Measurements from ENCODE around the gene CLBA1. TPM values are rescaled to one million over a fixed set of nuclear protein-coding genes. Genes with fewer than 3 reads are reported as not detected.
A peak's percentile ranks its signal among the peaks of the same experiment; 100 is the strongest.

CLBA1 gene
- total RNA-seq, 1 donor from 2014 or later: 10.2 TPM

GRCh38 chr14:105020815-105021655, 35.4 kb downstream of the CLBA1 start, which contains the start of gene CDCA4:
CDCA4 (minus strand) TSS chr14:105021083; CDS start chr14:105011929, 9,154 bp downstream.
- Mint-ChIP-seq H3K36me3 (no peaks in the 10 kb centered on the region), H3K4me3 (peak within 1 kb of the TSS; percentile 88), H3K9me3 (no peaks in the 10 kb centered on the region), H3K27ac (peak within 1 kb of the TSS; percentile 98), H3K4me1 (peaks cover 47% of the 10 kb centered on the region), H3K27me3 (ENCODE audit: low read depth) (peaks cover under 1% of the 10 kb centered on the region)
- DNase-seq (ENCODE audit: low spot score in 2 of 2, unreplicated experiment in 2 of 2): peak; percentile 98
- no peak for TF ChIP-seq CTCF (IDR thresholded peaks at IDR 0.05; ENCODE audit: unreplicated experiment)

- peak in 1 of 2 experiments; percentile 70 for DNase-seq (ENCODE audit: low spot score in 2 of 2, unreplicated experiment in 2 of 2)
- H3K4me3 Mint-ChIP-seq: peak overlapping the region; percentile 82
- peaks cover 40% of the 10 kb centered on the region for H3K4me1 Mint-ChIP-seq
- peaks cover 2% of the 10 kb centered on the region for H3K27me3 Mint-ChIP-seq (ENCODE audit: low read depth)
- peak overlapping the region; percentile 98 for H3K27ac Mint-ChIP-seq
- no peaks in the 10 kb centered on the region for H3K9me3 Mint-ChIP-seq
- no peak for TF ChIP-seq CTCF (IDR thresholded peaks at IDR 0.05; ENCODE audit: unreplicated experiment)
- no peaks in the 10 kb centered on the region for H3K36me3 Mint-ChIP-seq
Measured at GRCh38 chr14:105021656-105022275, 36.2 kb downstream of the CLBA1 start.

GRCh38 chr14:105022276-105022670, 36.7 kb downstream of the CLBA1 start:
- H3K4me1 Mint-ChIP-seq: peaks cover 35% of the 10 kb centered on the region
- peaks cover 2% of the 10 kb centered on the region for H3K27me3 Mint-ChIP-seq (ENCODE audit: low read depth)
- H3K36me3 Mint-ChIP-seq: no peaks in the 10 kb centered on the region
- H3K4me3 Mint-ChIP-seq: peak overlapping the region; percentile 82
- no peak for DNase-seq (ENCODE audit: low spot score in 2 of 2, unreplicated experiment in 2 of 2)
- no peaks in the 10 kb centered on the region for H3K9me3 Mint-ChIP-seq
- H3K27ac Mint-ChIP-seq: peak overlapping the region; percentile 98
- no peak for TF ChIP-seq CTCF (IDR thresholded peaks at IDR 0.05; ENCODE audit: unreplicated experiment)

- peaks cover 30% of the 10 kb centered on the region for H3K4me1 Mint-ChIP-seq
- H3K36me3 Mint-ChIP-seq: no peaks in the 10 kb centered on the region
- H3K27me3 Mint-ChIP-seq (ENCODE audit: low read depth): peaks cover 2% of the 10 kb centered on the region
- no peak for TF ChIP-seq CTCF (IDR thresholded peaks at IDR 0.05; ENCODE audit: unreplicated experiment)
- H3K27ac Mint-ChIP-seq: peak overlapping the region; percentile 14
- no peaks in the 10 kb centered on the region for H3K9me3 Mint-ChIP-seq
- H3K4me3 Mint-ChIP-seq: peak overlapping the region; percentile 40
- no peak for DNase-seq (ENCODE audit: low spot score in 2 of 2, unreplicated experiment in 2 of 2)
Measured at GRCh38 chr14:105023144-105023543, 37.6 kb downstream of the CLBA1 start.

- Mint-ChIP-seq H3K4me1 (peaks cover 22% of the 10 kb centered on the region), H3K36me3 (no peaks in the 10 kb centered on the region)
Measured at GRCh38 chr14:105023791-105024480, 38.3 kb downstream of the CLBA1 start.

More at GRCh38 chr14:105023791-105024480, 38.3 kb downstream of the CLBA1 start:
- TF ChIP-seq CTCF (IDR thresholded peaks at IDR 0.05; ENCODE audit: unreplicated experiment): no peak
- DNase-seq (ENCODE audit: low spot score in 2 of 2, unreplicated experiment in 2 of 2): no peak
- H3K4me3 Mint-ChIP-seq: no peak overlapping the region
- peaks cover 3% of the 10 kb centered on the region for H3K27me3 Mint-ChIP-seq (ENCODE audit: low read depth)
- peak overlapping the region; percentile 14 for H3K27ac Mint-ChIP-seq
- H3K9me3 Mint-ChIP-seq: no peaks in the 10 kb centered on the region

Data from mesothelial cell of epicardium (in vitro differentiated cells).